NB4 (cell line): ENCODE data around the gene HOXB3.

Experiments used
- MYC ChIP-seq: IDR thresholded peaks from 2 replicates; pipeline ENCODE4 v1.6.1; 2011; ENCODE audit warnings: low read depth, low read length
- POLR2A ChIP-seq: IDR thresholded peaks from 2 replicates; pipeline ENCODE4 v1.6.1; 2011; ENCODE audit warnings: mild to moderate bottlenecking; ENCODE audit not compliant: insufficient read length; ENCODE audit errors: extremely low read depth
- TF ChIP-seq, protein P1 (sequence below): IDR thresholded peaks from one replicate; pipeline ENCODE4 v1.5.1; 2012; ENCODE audit warnings: low read depth, low read length

DNA sequence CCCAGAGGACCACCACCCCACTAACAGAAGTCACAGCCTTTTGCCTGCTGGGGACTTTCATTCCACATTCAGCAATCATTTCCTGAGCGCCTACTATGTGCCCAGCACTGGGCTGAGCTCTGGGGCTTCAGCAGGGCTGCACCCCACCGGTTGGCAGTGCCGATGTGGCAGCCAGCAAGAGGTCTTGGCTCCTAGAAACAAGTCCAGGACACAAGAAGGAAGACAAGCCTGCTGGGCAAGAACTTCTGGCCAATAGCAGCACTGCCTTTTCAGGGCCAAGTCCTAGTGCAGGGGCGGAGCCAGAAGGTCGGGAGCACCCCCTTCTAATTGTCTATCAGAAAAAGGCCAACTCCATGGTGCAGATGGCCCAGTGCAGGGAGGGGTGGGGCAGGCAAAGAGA is 49.1 kb upstream of the HOXB3 start:
- TF ChIP-seq POLR2A (no peak), MYC (no peak)
- TF ChIP-seq, protein P1, sequence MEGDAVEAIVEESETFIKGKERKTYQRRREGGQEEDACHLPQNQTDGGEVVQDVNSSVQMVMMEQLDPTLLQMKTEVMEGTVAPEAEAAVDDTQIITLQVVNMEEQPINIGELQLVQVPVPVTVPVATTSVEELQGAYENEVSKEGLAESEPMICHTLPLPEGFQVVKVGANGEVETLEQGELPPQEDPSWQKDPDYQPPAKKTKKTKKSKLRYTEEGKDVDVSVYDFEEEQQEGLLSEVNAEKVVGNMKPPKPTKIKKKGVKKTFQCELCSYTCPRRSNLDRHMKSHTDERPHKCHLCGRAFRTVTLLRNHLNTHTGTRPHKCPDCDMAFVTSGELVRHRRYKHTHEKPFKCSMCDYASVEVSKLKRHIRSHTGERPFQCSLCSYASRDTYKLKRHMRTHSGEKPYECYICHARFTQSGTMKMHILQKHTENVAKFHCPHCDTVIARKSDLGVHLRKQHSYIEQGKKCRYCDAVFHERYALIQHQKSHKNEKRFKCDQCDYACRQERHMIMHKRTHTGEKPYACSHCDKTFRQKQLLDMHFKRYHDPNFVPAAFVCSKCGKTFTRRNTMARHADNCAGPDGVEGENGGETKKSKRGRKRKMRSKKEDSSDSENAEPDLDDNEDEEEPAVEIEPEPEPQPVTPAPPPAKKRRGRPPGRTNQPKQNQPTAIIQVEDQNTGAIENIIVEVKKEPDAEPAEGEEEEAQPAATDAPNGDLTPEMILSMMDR: no peak
